ENCODE measurements around the gene TMEM140.
"Not testable (repeated sequence)": the region's sequence is repeated elsewhere in the genome, so short reads cannot be mapped to it uniquely, and the experiment has no call there.

TMEM140 gene

GRCh38 chr7:135147899-135148721 is at the start of gene TMEM140:
TSS of gene TMEM140 (plus strand) at chr7:135148072. CDS start at chr7:135164442, 16,370 bp downstream.
- DNase-seq = peak in 1 of 2 experiments; percentile 64

GRCh38 chr7:135098391-135098790 is 49.5 kb upstream of the TMEM140 start:
- no peak for DNase-seq

GRCh38 chr7:135100856-135101255 is 47.0 kb upstream of the TMEM140 start:
- no peak for DNase-seq

- no peak for DNase-seq
Observed at GRCh38 chr7:135102372-135102771, 45.5 kb upstream of the TMEM140 start.

- DNase-seq = no peak
Observed at GRCh38 chr7:135109562-135109961, 38.3 kb upstream of the TMEM140 start.

GRCh38 chr7:135109976-135110375 is 37.9 kb upstream of the TMEM140 start:
- no peak for DNase-seq

GRCh38 chr7:135111379-135111778 is 36.5 kb upstream of the TMEM140 start:
- DNase-seq = no peak

GRCh38 chr7:135114622-135115021 is 33.2 kb upstream of the TMEM140 start:
- DNase-seq = no peak

GRCh38 chr7:135117096-135117495 is 30.8 kb upstream of the TMEM140 start:
- DNase-seq = no peak

- DNase-seq = no peak
Observed at GRCh38 chr7:135121868-135122267, 26.0 kb upstream of the TMEM140 start.

GRCh38 chr7:135124631-135125030 is 23.2 kb upstream of the TMEM140 start:
- DNase-seq = not testable (repeated sequence)

- DNase-seq = no peak
Observed at GRCh38 chr7:135128931-135129330, 18.9 kb upstream of the TMEM140 start.

GRCh38 chr7:135129579-135129978 is 18.3 kb upstream of the TMEM140 start:
- no peak for DNase-seq

GRCh38 chr7:135143885-135144668 is 3.8 kb upstream of the TMEM140 start:
- no peak for DNase-seq

GRCh38 chr7:135147341-135147898 is 452 bp upstream of the TMEM140 start:
- no peak for DNase-seq

GRCh38 chr7:135150072-135150782 is 2.4 kb downstream of the TMEM140 start:
- no peak for DNase-seq

- DNase-seq = no peak
Observed at GRCh38 chr7:135151132-135151531, 3.3 kb downstream of the TMEM140 start.

- no peak for DNase-seq
Observed at GRCh38 chr7:135151533-135151932, 3.7 kb downstream of the TMEM140 start.

- DNase-seq = no peak
Observed at GRCh38 chr7:135152442-135152841, 4.6 kb downstream of the TMEM140 start.

GRCh38 chr7:135154734-135155133 is 6.9 kb downstream of the TMEM140 start:
- DNase-seq = no peak

GRCh38 chr7:135156290-135156689 is 8.4 kb downstream of the TMEM140 start:
- DNase-seq = no peak

GRCh38 chr7:135158141-135158655 is 10.3 kb downstream of the TMEM140 start:
- DNase-seq = no peak

GRCh38 chr7:135158874-135159273 is 11.0 kb downstream of the TMEM140 start:
- no peak for DNase-seq

Measured in stimulated activated CD4-positive, alpha-beta T cell treated with anti-CD3 and anti-CD28 coated beads, Interleukin-4, amount 100 ng/mL, for 4 hours (primary cell).